OCI-LY3 (cell line): ENCODE results near the gene ZSCAN1.

Source experiments
- EZH2phosphoT487 ChIP-seq: fragments of 200-600 bp; shearing (Covaris generic); IDR thresholded peaks from 2 replicates; pipeline ENCODE4 v1.6.1; 2018; ENCODE audit warnings: antibody characterized with exemption, mixed run types, low read depth
- TF ChIP-seq, protein P1 (sequence below): fragments of 200-600, 300-600 bp; sonication (generic); IDR thresholded peaks from 2 replicates; pipeline ENCODE4 v1.5.1; 2014; ENCODE audit warnings: antibody characterized with exemption, low read length, low read depth

DNA sequence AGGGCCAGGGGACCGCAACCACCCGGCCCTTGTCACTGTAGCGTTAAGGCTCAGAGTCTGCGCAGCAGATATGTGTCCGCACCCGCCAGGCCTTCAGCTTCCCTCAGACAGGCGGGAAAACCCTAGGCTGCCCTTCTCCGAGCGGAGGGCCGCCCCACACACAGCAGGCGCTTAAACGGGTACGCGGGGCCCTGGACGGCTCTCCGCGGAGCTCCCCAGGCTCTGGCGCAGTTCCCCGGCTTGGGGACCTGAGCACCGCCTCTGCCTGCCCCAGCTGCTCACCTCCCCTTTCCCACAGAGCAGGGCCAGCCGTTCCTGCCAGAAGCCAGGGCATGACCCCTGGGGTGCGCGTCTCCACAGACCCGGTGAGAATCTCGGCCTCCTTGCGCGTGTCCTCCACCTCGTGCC lies 25.9 kb downstream of the ZSCAN1 start:
- TF ChIP-seq, protein P1, sequence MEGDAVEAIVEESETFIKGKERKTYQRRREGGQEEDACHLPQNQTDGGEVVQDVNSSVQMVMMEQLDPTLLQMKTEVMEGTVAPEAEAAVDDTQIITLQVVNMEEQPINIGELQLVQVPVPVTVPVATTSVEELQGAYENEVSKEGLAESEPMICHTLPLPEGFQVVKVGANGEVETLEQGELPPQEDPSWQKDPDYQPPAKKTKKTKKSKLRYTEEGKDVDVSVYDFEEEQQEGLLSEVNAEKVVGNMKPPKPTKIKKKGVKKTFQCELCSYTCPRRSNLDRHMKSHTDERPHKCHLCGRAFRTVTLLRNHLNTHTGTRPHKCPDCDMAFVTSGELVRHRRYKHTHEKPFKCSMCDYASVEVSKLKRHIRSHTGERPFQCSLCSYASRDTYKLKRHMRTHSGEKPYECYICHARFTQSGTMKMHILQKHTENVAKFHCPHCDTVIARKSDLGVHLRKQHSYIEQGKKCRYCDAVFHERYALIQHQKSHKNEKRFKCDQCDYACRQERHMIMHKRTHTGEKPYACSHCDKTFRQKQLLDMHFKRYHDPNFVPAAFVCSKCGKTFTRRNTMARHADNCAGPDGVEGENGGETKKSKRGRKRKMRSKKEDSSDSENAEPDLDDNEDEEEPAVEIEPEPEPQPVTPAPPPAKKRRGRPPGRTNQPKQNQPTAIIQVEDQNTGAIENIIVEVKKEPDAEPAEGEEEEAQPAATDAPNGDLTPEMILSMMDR: no peak
- no peak for TF ChIP-seq EZH2phosphoT487
